GM12878 (cell line): ENCODE measurements around the gene COL13A1.

ENCODE experiments used
- EP300 ChIP-seq, 2 experiments: fragments of 150-350 bp in 1 of 2; IDR thresholded peaks; 2 replicates each; pipeline ENCODE4 v1.6.1; 2011 to 2012; ENCODE audit warnings: low read depth in 2 of 2, low read length in 2 of 2, borderline replicate concordance in 1 of 2, improper control_type of control experiment in 1 of 2, inconsistent platforms in 1 of 2; ENCODE audit not compliant: control insufficient read depth in 1 of 2
- POLR2AphosphoS5 ChIP-seq: IDR thresholded peaks from 2 replicates; pipeline ENCODE4 v1.6.1; 2011; ENCODE audit warnings: mild to moderate bottlenecking, low read length, inconsistent platforms
- RAD21 ChIP-seq: IDR thresholded peaks from 2 replicates; pipeline ENCODE4 v1.6.1; 2011; ENCODE audit warnings: mild to moderate bottlenecking, low read depth, low read length, moderate library complexity; ENCODE audit not compliant: insufficient read depth
- RCOR1 ChIP-seq: conservative IDR thresholded peaks from 2 replicates; pipeline ENCODE4 v1.6.1; 2012; ENCODE audit warnings: low read depth, low read length, improper control_type of control experiment

GRCh38 chr10:69781576-69781975 lies 20.1 kb upstream of the COL13A1 start:
- TF ChIP-seq RAD21: no peak
- no peak for TF ChIP-seq RCOR1
- TF ChIP-seq EP300 (IDR thresholded peaks at IDR 0.05; ENCODE audit: borderline replicate concordance in 1 of 2, control insufficient read depth in 1 of 2, low read depth in 2 of 2, low read length in 2 of 2): no peak
- TF ChIP-seq POLR2AphosphoS5: no peak
